GM19463 (cell line): ENCODE results near the gene PHKA1.
"Not testable (repeated sequence)": the region's sequence is repeated elsewhere in the genome, so short reads cannot be mapped to it uniquely, and the experiment has no call there.

ENCODE experiments used
- ATAC-seq: cut with Tn5 transposase; IDR thresholded peaks from one replicate; pipeline ENCODE4 v1.9.1; 2021; ENCODE audit warnings: mild to moderate bottlenecking, moderate library complexity; ENCODE audit not compliant: unreplicated experiment

The PHKA1 gene

DNA sequence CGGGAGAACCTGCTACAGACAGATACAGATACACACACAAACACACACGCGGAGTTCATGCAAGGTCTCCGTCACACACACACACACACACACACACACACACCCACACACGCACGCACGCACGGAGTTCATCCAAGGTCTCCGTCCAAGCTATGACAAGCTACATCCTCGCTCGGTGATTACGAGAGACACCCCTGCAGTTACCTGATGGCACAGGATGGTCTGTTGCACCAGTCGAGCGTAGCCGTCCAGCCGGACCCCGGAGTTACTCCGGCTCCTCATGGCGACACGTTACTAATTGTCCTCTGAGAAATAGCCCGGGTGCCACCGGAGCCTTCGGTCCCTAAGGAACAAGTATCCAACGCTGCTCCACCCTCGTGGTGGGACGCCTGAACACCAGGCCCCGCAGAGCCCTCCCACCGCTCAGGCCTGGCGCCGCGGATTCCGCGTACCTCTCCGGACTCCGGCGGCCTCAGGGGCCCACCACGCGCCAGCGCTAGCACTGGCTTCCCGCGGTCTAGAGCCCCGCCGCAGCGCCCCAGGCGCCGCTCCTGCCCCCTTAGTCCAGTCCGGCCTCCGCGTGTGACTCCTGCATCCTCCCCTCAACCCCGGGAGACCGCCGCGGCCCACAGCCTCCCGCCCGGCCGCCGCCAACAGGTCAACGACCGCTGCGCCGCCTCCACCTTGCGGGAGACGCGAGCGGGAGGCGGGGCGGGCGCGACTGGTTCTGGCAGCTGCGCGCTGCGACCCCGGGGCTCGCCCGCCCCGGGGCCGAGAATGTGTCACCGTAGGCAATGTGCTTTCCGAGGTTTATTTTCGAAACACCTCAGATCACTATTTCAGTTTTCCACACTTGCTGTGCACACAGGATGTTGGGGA is at the start of gene PHKA1:
Gene PHKA1 (minus strand): TSS at position 708 of the 879 bp plus-strand sequence. CDS start 426 bp downstream, at position 282.
- peak; percentile 44 for ATAC-seq

- not testable (repeated sequence) for ATAC-seq
Observed at GRCh38 chrX:72760454-72760853, 46.3 kb upstream of the PHKA1 start.

GRCh38 chrX:72748545-72748944 is 34.4 kb upstream of the PHKA1 start:
- not testable (repeated sequence) for ATAC-seq

GRCh38 chrX:72745546-72745945 is 31.4 kb upstream of the PHKA1 start:
- not testable (repeated sequence) for ATAC-seq

GRCh38 chrX:72735561-72735960 is 21.5 kb upstream of the PHKA1 start:
- ATAC-seq = no peak

DNA sequence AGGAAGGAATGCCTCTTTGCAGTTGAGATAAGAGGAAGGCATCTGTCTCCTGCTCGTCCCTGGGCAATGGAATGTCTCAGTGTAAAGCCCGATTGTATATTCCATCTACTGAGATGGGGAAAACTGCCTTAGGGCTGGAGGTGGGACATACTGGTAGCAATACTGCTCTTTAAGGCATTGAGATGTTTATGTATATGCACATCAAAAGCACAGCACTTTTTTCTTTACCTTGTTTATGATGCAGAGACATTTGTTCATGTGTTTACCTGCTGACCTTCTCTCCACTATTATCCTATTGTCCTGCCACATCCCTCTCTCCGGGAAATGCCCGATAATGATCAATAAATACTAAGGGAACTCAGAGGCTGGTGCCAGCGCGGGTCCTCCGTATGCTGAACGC is 19.5 kb upstream of the PHKA1 start:
- ATAC-seq = not testable (repeated sequence)

- ATAC-seq = no peak
Observed at GRCh38 chrX:72727846-72728245, 13.7 kb upstream of the PHKA1 start.

GRCh38 chrX:72716766-72717165 is 2.7 kb upstream of the PHKA1 start:
- ATAC-seq = no peak

DNA sequence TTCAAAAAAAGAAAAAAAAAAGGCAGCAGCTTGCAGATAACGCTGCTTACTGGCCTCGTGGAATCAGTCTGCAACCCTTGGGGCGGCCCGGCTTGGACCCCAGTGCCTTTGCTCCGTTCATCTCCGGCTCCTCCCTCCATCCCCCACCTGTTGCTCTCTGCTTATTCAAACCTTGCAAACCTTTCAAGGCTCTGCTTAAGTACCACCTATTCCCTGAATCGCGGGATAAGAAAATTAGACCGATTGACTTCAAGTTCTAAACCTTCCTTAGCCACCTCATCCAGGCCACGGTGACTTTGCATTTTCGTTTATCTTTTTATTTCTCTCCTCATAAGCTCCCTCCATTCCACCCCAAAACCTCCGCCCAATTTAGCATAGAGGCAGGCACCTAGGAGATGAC is 1.4 kb upstream of the PHKA1 start:
- no peak for ATAC-seq

GRCh38 chrX:72714478-72714916 is 391 bp upstream of the PHKA1 start:
- ATAC-seq = peak; percentile 15

DNA sequence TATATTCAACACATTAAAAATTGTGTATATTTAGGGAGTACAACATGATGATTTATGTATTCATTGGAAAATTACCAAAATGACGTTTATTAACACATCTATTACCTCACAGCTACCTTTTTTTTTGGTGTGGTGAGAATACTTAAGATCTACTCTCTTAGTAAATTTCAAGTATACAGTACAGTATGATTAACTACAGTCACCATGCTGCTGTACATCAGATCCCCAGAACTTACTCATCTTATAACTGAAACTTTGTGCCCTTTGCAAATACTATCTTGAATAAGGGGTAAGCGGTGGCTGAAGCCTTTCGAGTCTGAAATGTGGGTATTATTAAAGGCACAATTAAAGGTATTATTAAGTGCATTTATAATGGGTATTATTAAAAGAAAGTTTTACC is 976 bp downstream of the PHKA1 start:
- no peak for ATAC-seq

- no peak for ATAC-seq
Observed at GRCh38 chrX:72712094-72712755, 1.9 kb downstream of the PHKA1 start.

GRCh38 chrX:72705814-72706213 is 8.3 kb downstream of the PHKA1 start:
- no peak for ATAC-seq

GRCh38 chrX:72705111-72705510 is 9.0 kb downstream of the PHKA1 start:
- no peak for ATAC-seq

- no peak for ATAC-seq
Observed at GRCh38 chrX:72694170-72694569, 19.9 kb downstream of the PHKA1 start.

DNA sequence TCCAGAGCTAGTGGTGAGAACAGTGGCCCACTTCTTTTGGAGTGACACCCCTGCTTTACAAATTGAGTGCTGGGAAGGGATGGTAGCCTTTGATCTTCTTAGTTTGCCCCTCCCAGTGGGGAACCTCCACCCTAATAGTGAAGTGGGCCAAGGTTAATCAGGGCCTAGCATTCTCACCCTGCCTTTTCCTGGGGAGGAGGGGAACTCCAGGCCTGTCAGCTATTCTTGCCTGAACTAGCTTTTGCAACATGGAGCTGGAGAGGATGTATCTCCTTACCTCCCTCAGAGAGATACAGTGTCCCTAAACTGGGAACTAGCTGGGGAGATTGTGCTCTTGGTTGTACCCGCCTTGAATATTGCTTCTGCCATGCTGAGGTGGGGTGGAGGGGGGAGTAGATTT is 20.6 kb downstream of the PHKA1 start:
- ATAC-seq = no peak

DNA sequence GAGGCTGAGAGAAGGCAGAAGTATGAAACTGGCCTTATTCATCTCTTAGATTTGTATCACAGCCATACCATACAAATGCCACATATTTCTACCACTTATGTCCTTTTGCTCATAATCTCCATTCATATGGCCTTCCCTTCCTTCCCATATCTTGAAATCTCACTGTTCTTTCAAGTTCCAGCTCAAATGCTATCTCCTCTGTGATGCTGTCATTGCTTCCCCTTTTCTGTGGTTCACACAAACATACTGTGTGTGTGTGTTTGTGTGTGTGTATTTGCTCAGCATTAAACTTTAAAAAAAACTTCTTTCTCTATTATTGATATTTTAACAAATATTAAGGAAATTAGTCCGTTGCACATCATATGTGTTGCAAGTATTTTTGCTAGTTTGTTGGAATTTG is 26.7 kb downstream of the PHKA1 start:
- ATAC-seq = no peak

DNA sequence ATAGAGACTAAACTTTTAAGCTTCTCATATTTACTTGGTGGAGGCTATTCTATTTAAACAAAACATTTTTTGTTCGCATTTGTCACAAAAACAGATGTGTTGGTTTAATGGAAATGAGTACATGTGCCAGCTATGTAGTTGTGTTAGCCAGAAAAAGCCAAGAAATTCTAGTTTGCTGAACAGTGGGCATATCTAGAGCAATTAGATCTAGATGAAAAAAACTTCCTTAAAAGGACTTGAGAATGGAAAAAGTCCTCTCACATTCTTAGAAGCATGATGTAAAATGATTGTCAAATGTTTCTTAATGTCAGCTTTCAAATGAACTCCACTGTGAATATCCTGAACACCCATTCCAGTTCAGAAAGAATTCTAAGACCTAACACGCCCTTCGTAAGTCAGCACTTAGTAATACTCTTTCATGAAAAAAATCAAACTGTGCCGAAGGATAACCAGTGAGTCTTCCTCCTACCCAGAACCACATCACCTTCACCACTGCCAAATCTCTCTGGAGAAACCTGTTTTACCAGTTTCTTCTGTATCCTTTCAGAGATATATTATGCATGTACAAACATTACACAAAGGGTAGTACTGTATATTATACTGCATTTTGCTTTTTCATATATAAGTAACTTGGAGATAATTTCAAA is 28.2 kb downstream of the PHKA1 start:
- ATAC-seq = no peak

GRCh38 chrX:72685018-72685417 is 29.1 kb downstream of the PHKA1 start:
- no peak for ATAC-seq

GRCh38 chrX:72683631-72684030 is 30.5 kb downstream of the PHKA1 start:
- no peak for ATAC-seq

- ATAC-seq = no peak
Observed at GRCh38 chrX:72676465-72676864, 37.6 kb downstream of the PHKA1 start.

GRCh38 chrX:72673951-72674350 is 40.2 kb downstream of the PHKA1 start:
- not testable (repeated sequence) for ATAC-seq
